Trophoblast cell (in vitro differentiated cells and primary cell): ENCODE data around the gene PKDREJ.

Experiments used
- DNase-seq, 2 donors: peaks; one replicate each; pipeline ENCODE4 v3.0.0-alpha.2; 2016
- H2AFZ ChIP-seq: 2 replicates; pipeline ENCODE4 v1.6.1; 2013; ENCODE audit warnings: low read length, moderate library complexity, mild to moderate bottlenecking; ENCODE audit not compliant: insufficient read depth, poor library complexity
- H2AK5ac ChIP-seq: 2 replicates; pipeline ENCODE4 v1.6.1; 2013; ENCODE audit warnings: mild to moderate bottlenecking, low read length
- H2BK120ac ChIP-seq: 2 replicates; pipeline ENCODE4 v1.6.1; 2013; ENCODE audit warnings: low read length, mild to moderate bottlenecking, moderate library complexity; ENCODE audit not compliant: insufficient read depth, poor library complexity
- H2BK12ac ChIP-seq: 2 replicates; pipeline ENCODE4 v1.6.1; 2013; ENCODE audit warnings: mild to moderate bottlenecking, low read length, moderate library complexity
- H2BK5ac ChIP-seq: 2 replicates; pipeline ENCODE4 v1.6.1; 2013; ENCODE audit warnings: low read length, low read depth, moderate library complexity, mild to moderate bottlenecking; ENCODE audit not compliant: poor library complexity
- H3K14ac ChIP-seq: 2 replicates; pipeline ENCODE4 v1.6.1; 2013; ENCODE audit warnings: mild to moderate bottlenecking, low read length
- H3K18ac ChIP-seq: 2 replicates; pipeline ENCODE4 v1.6.1; 2013; ENCODE audit warnings: mild to moderate bottlenecking, low read length
- H3K23ac ChIP-seq: 2 replicates; pipeline ENCODE4 v1.6.1; 2013; ENCODE audit warnings: low read length
- H3K27ac ChIP-seq: 2 replicates; pipeline ENCODE4 v1.5.1; 2013; ENCODE audit warnings: low read depth, mild to moderate bottlenecking, inconsistent platforms, low read length, moderate library complexity
- H3K27me3 ChIP-seq: 2 replicates; pipeline ENCODE4 v1.6.1; 2013; ENCODE audit warnings: inconsistent platforms, mild to moderate bottlenecking, low read length, moderate library complexity; ENCODE audit not compliant: insufficient read depth
- H3K36me3 ChIP-seq, 2 experiments: 1 replicate in 1 of 2; 2 replicates in 1 of 2; pipeline ENCODE4 v1.6.1; 2013; ENCODE audit warnings: low read length in 2 of 2, mild to moderate bottlenecking in 2 of 2, moderate library complexity in 1 of 2; ENCODE audit not compliant: insufficient read depth in 2 of 2, control insufficient read depth in 1 of 2
- H3K4ac ChIP-seq: 2 replicates; pipeline ENCODE4 v1.6.1; 2013; ENCODE audit warnings: low read depth, mild to moderate bottlenecking, low read length, moderate library complexity
- H3K4me1 ChIP-seq, 2 experiments: 1 replicate in 1 of 2; 2 replicates in 1 of 2; pipeline ENCODE4 v1.6.1; 2013; ENCODE audit warnings: low read length in 2 of 2, mild to moderate bottlenecking in 2 of 2, moderate library complexity in 1 of 2; ENCODE audit not compliant: insufficient read depth in 2 of 2, control insufficient read depth in 1 of 2
- H3K4me2 ChIP-seq: 2 replicates; pipeline ENCODE4 v1.6.1; 2013; ENCODE audit warnings: inconsistent platforms, mild to moderate bottlenecking, low read length, moderate library complexity
- H3K4me3 ChIP-seq: 2 replicates; pipeline ENCODE4 v1.5.1; 2013; ENCODE audit warnings: mild to moderate bottlenecking, low read depth, low read length, inconsistent platforms
- H3K79me1 ChIP-seq: one replicate; pipeline ENCODE4 v1.6.1; 2013; ENCODE audit warnings: low read length
- H3K79me2 ChIP-seq: 2 replicates; pipeline ENCODE4 v1.6.1; 2013; ENCODE audit warnings: low read length, mild to moderate bottlenecking; ENCODE audit not compliant: control insufficient read depth, insufficient read depth, poor library complexity
- H3K9ac ChIP-seq: 2 replicates; pipeline ENCODE4 v1.6.1; 2013; ENCODE audit warnings: mild to moderate bottlenecking, low read length
- H3K9me3 ChIP-seq: 2 replicates; pipeline ENCODE4 v1.6.1; 2013; ENCODE audit warnings: low read depth, mild to moderate bottlenecking, control low read depth, inconsistent platforms, low read length; ENCODE audit not compliant: insufficient read depth
- H4K12ac ChIP-seq: 2 replicates; pipeline ENCODE4 v1.6.1; 2013; ENCODE audit warnings: low read depth, mild to moderate bottlenecking, low read length, moderate library complexity
- H4K8ac ChIP-seq: 2 replicates; pipeline ENCODE4 v1.6.1; 2013; ENCODE audit warnings: low read depth, mild to moderate bottlenecking, low read length, moderate library complexity
- H4K91ac ChIP-seq: one replicate; pipeline ENCODE4 v1.6.1; 2013; ENCODE audit warnings: low read depth, mild to moderate bottlenecking, low read length, moderate library complexity
- WGBS: extraction: QIAGEN DNeasy Blood & Tissue Kit; methylation state at CpG from one replicate; pipeline ENCODE4 v1.1.7; 2013; ENCODE audit warnings: missing lambda C conversion rate; ENCODE audit not compliant: insufficient read length, insufficient coverage; ENCODE audit errors: extremely low coverage; 5-methylcytosine and 5-hydroxymethylcytosine counted together

Gene PKDREJ

DNA sequence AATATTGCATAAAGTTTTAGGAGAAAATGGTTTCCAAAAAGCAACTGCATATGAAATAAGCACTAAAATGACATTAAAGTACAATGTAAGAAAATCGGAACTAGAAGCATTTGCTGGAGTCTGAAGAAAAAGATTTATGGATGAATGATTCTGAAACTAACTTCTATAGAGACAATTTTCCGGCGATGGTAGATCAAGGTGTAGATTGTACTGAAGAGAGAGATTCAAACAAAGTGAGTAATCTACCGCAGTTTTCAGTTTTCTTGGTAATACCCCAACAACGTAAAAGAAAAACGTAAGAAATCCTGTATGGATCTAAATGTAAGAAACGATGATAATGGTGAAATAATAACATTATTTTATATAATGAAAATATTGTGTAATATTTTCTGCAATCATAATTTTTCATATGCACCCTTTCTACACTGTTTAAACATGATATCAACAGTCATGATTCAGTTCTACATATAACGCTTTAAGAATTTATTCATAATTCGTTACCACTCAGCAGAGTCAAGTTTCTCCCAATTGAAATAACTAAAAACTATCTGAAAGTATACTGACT is 11.2 kb downstream of the PKDREJ start:
- H2BK5ac ChIP-seq, result no peak overlapping the region

GRCh38 chr22:46251266-46251665 is 11.9 kb downstream of the PKDREJ start:
- Histone ChIP-seq H2BK5ac (no peak overlapping the region), H3K27me3 (no peaks in the 10 kb centered on the region), H3K36me3 (no peaks in the 10 kb centered on the region)

More for the DNA sequence above, 11.2 kb downstream of the PKDREJ start:
- H3K9me3 ChIP-seq, result peaks cover 1% of the 10 kb centered on the region
- H3K79me2 ChIP-seq, result peaks cover 9% of the 10 kb centered on the region
- H3K18ac ChIP-seq, result no peak overlapping the region
- peaks cover 10% of the 10 kb centered on the region for H3K79me1 ChIP-seq
- no peak overlapping the region for H3K14ac ChIP-seq
- H3K9ac ChIP-seq, result no peak overlapping the region
- H3K4me1 ChIP-seq, result peaks cover 7 to 9% of the 10 kb centered on the region in 2 experiments
- no peak overlapping the region for H3K4me3 ChIP-seq
- H2BK12ac ChIP-seq, result no peak overlapping the region
- no peak overlapping the region for H2AK5ac ChIP-seq
- WGBS, result no CpG with 5 or more reads among the region's 9 CpGs
- H3K27me3 ChIP-seq, result no peaks in the 10 kb centered on the region
- no peak overlapping the region for H2AFZ ChIP-seq
- no peaks in the 10 kb centered on the region for H3K36me3 ChIP-seq
- H4K8ac ChIP-seq, result no peak overlapping the region
- no peak overlapping the region for H4K91ac ChIP-seq
- H3K4ac ChIP-seq, result no peak overlapping the region
- no peak overlapping the region for H2BK120ac ChIP-seq
- DNase-seq, result no peak
- no peak overlapping the region for H4K12ac ChIP-seq
- H3K23ac ChIP-seq, result no peak overlapping the region
- no peak overlapping the region for H3K27ac ChIP-seq
- no peak overlapping the region for H3K4me2 ChIP-seq

DNA sequence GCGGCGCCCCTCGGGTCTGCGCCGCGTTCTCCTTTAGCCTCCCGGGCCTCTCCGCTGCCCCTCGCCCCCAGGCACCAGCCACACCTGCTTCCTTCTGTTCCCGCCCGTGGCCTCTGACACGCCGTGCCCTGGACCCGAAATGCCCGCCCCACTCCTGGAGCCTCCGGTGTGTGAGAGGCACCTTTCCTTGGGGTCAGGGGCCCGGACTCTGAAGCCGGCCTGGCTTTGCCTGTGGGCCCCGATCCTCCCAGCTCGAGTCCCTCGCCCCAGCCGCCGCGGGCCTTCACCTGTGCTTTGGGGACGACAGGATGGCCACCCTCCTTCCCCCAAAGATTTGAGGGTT is 12.4 kb downstream of the PKDREJ start:
- Histone ChIP-seq H3K36me3 (no peaks in the 10 kb centered on the region), H2AK5ac (peak overlapping the region; percentile 17), H3K27ac (no peak overlapping the region), H3K79me2 (peaks cover 9% of the 10 kb centered on the region), H2BK12ac (no peak overlapping the region), H3K4me2 (peak overlapping the region; percentile 85), H2BK120ac (peak overlapping the region; percentile 19), H2AFZ (peak overlapping the region; percentile 68), H3K79me1 (peaks cover 10% of the 10 kb centered on the region), H4K8ac (peak overlapping the region; percentile 95), H3K14ac (peak overlapping the region; percentile 83), H3K18ac (peak overlapping the region; percentile 83), H3K4me3 (peak overlapping the region; percentile 92), H3K4ac (peak overlapping the region; percentile 50), H3K9me3 (peaks cover 1% of the 10 kb centered on the region), H4K91ac (peak overlapping the region; percentile 77), H3K27me3 (no peaks in the 10 kb centered on the region), H3K4me1 (peaks cover 7 to 9% of the 10 kb centered on the region in 2 experiments), H4K12ac (peak overlapping the region; percentile 86), H2BK5ac (no peak overlapping the region), H3K9ac (peak overlapping the region; percentile 65), H3K23ac (no peak overlapping the region)
- peak in 1 of 2 donors; percentile 12 for DNase-seq
- WGBS, result no CpG with 5 or more reads among the region's 25 CpGs

More at GRCh38 chr22:46251266-46251665, 11.9 kb downstream of the PKDREJ start:
- H3K27ac ChIP-seq, result no peak overlapping the region
- no peak overlapping the region for H4K91ac ChIP-seq
- H3K79me1 ChIP-seq, result peaks cover 10% of the 10 kb centered on the region
- H3K4ac ChIP-seq, result no peak overlapping the region
- H2AK5ac ChIP-seq, result no peak overlapping the region
- H3K9me3 ChIP-seq, result peaks cover 1% of the 10 kb centered on the region
- no peak overlapping the region for H4K12ac ChIP-seq
- peaks cover 7 to 9% of the 10 kb centered on the region in 2 experiments for H3K4me1 ChIP-seq
- no peak overlapping the region for H2BK12ac ChIP-seq
- no peak overlapping the region for H3K9ac ChIP-seq
- no peak overlapping the region for H3K23ac ChIP-seq
- H2AFZ ChIP-seq, result no peak overlapping the region
- H4K8ac ChIP-seq, result no peak overlapping the region
- no CpG with 5 or more reads among the region's 7 CpGs for WGBS
- H3K14ac ChIP-seq, result no peak overlapping the region
- H3K79me2 ChIP-seq, result peaks cover 9% of the 10 kb centered on the region
- H3K4me3 ChIP-seq, result no peak overlapping the region
- H3K4me2 ChIP-seq, result no peak overlapping the region
- H2BK120ac ChIP-seq, result no peak overlapping the region
- no peak overlapping the region for H3K18ac ChIP-seq
- no peak for DNase-seq

DNA sequence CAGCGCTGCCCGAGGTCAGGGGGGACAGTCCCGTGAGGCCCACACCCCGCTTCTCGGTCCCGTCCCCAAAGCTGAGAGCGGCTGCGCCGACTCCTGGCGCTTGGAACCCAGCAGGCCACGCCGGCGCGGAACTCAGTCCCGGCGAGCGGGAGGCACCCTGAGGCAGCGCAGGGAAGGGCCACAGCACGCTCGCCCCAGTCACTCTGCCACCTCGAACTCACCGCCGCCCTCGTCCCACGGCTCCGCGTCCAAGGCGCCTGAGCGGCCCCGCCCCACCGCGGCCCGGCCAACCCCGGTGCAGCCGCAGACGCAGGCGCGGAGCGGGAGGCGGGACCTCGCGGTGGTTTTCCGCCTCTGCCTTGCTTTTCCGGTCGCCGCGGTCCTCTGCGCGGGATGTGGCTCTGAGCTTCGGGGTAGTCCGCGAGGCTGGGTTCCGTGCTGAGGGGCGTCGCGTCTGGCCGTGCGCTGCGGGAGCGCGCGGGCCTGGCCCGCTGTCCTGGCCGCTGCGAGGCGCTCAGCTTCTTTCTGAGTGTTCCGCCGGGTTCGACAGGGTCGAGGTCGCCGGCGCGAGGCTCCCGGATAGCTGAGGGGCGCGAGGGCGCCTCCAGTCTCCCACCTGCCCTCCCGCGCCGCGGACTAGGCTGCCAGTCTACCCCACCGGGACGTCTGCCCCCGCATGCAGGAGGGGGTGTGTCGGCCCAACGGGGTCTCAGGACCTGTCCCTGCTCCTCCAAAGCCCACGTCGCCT is 12.9 kb downstream of the PKDREJ start, which contains the start of gene CDPF1:
Gene CDPF1 (minus strand): TSS at position 259 of the 748 bp plus-strand sequence. CDS start 2,009 bp downstream, outside the sequence.
- Histone ChIP-seq H3K18ac (peak within 1 kb of the TSS; percentile 100), H3K23ac (no peak within 1 kb of the TSS), H4K12ac (peak within 1 kb of the TSS; percentile 100), H3K9ac (peak within 1 kb of the TSS; percentile 94), H3K9me3 (peaks cover 1% of the 10 kb centered on the region), H3K27me3 (no peaks in the 10 kb centered on the region), H2AK5ac (peak within 1 kb of the TSS; percentile 96), H2BK5ac (peak within 1 kb of the TSS; percentile 86), H3K79me1 (peaks cover 10% of the 10 kb centered on the region), H3K4me1 (peaks cover 7 to 9% of the 10 kb centered on the region in 2 experiments), H2AFZ (peak within 1 kb of the TSS; percentile 99), H3K4ac (peak within 1 kb of the TSS; percentile 93), H3K4me3 (peak within 1 kb of the TSS; percentile 92), H2BK120ac (peak within 1 kb of the TSS; percentile 89), H2BK12ac (no peak within 1 kb of the TSS), H4K91ac (peak within 1 kb of the TSS; percentile 94), H3K27ac (peak within 1 kb of the TSS; percentile 72), H3K79me2 (peaks cover 9% of the 10 kb centered on the region), H4K8ac (peak within 1 kb of the TSS; percentile 100), H3K36me3 (no peaks in the 10 kb centered on the region), H3K14ac (peak within 1 kb of the TSS; percentile 100), H3K4me2 (peak within 1 kb of the TSS; percentile 85)
- WGBS, result no CpG with 5 or more reads among the region's 89 CpGs
- DNase-seq, result peak; percentile 89 to 93
